Skeletal muscle satellite cell (primary cell): Measurements from ENCODE around the gene ASPSCR1.
"Not testable (repeated sequence)": the region's sequence is repeated elsewhere in the genome, so short reads cannot be mapped to it uniquely, and the experiment has no call there.

Experiments
- H3K27me3 ChIP-seq: 2 replicates; pipeline ENCODE4 v1.7.0; 2013; ENCODE audit warnings: low read length; ENCODE audit not compliant: control insufficient read depth, insufficient read depth
- H3K36me3 ChIP-seq: 2 replicates; pipeline ENCODE4 v1.7.0; 2013; ENCODE audit warnings: mild to moderate bottlenecking, control low read depth, low read length; ENCODE audit not compliant: insufficient read depth
- H3K4me1 ChIP-seq: 2 replicates; pipeline ENCODE4 v1.7.0; 2013; ENCODE audit warnings: low read length; ENCODE audit not compliant: control insufficient read depth, insufficient read depth
- H3K4me2 ChIP-seq: 2 replicates; pipeline ENCODE4 v1.7.0; 2013; ENCODE audit warnings: mild to moderate bottlenecking, low read length
- H3K4me3 ChIP-seq: 2 replicates; pipeline ENCODE4 v1.7.0; 2013; ENCODE audit warnings: low read length
- H3K9ac ChIP-seq: 2 replicates; pipeline ENCODE4 v1.7.0; 2013; ENCODE audit warnings: mild to moderate bottlenecking, low read depth, low read length, moderate library complexity
- H3K9me3 ChIP-seq: replicated peaks from 2 replicates; pipeline ENCODE4 v1.7.0; 2013; ENCODE audit warnings: mild to moderate bottlenecking, control low read depth, low read length

The ASPSCR1 gene

DNA sequence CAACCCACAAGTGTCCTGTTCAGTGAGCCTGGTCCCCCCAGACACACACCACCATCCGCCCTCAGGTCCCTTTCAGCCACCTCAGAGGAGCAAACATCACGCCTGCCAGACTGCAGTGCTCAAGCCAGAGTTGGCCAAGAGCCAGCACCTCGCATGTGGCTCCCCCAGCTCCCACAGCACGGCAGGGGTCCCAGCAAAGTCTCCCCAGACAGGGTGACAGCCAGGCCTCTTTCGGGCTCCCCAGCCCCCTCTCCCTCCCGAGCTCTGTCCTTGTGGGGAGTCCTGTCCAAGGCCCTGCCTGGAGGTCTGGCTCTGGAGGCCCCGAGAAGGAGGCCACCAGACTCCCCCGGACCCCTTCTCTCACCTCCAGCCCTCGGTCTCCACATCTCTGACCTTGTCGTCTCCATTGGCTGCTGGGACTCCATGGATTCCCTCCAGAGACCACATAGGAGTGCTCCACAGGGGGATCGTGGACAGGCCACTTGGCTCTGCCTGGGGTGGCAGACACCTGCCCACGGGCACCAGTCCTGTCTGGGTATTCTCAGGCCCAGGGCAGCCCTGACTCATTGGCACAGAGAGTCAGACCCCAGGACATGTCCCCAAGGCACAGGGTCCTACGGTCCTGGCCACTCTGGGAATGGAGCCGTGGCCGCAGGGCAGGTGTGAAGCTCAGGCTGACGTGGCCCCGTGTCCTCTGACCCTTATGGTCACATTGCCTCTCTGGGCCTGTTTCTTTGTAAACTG, 28.6 kb upstream of the ASPSCR1 start:
- H3K36me3 ChIP-seq: no peaks in the 10 kb centered on the region
- H3K4me1 ChIP-seq: no peaks in the 10 kb centered on the region
- peaks cover 10% of the 10 kb centered on the region for H3K27me3 ChIP-seq
- no peak overlapping the region for H3K9ac ChIP-seq
- H3K9me3 ChIP-seq: no peaks in the 10 kb centered on the region
- no peak overlapping the region for H3K4me3 ChIP-seq
- no peak overlapping the region for H3K4me2 ChIP-seq

- Histone ChIP-seq H3K4me2 (no peak overlapping the region), H3K9me3 (no peaks in the 10 kb centered on the region), H3K9ac (no peak overlapping the region), H3K4me3 (no peak overlapping the region), H3K36me3 (no peaks in the 10 kb centered on the region), H3K4me1 (no peaks in the 10 kb centered on the region), H3K27me3 (peaks cover 6% of the 10 kb centered on the region)
These were observed 26.9 kb upstream of the ASPSCR1 start for GRCh38 chr17:81950501-81950900.

DNA sequence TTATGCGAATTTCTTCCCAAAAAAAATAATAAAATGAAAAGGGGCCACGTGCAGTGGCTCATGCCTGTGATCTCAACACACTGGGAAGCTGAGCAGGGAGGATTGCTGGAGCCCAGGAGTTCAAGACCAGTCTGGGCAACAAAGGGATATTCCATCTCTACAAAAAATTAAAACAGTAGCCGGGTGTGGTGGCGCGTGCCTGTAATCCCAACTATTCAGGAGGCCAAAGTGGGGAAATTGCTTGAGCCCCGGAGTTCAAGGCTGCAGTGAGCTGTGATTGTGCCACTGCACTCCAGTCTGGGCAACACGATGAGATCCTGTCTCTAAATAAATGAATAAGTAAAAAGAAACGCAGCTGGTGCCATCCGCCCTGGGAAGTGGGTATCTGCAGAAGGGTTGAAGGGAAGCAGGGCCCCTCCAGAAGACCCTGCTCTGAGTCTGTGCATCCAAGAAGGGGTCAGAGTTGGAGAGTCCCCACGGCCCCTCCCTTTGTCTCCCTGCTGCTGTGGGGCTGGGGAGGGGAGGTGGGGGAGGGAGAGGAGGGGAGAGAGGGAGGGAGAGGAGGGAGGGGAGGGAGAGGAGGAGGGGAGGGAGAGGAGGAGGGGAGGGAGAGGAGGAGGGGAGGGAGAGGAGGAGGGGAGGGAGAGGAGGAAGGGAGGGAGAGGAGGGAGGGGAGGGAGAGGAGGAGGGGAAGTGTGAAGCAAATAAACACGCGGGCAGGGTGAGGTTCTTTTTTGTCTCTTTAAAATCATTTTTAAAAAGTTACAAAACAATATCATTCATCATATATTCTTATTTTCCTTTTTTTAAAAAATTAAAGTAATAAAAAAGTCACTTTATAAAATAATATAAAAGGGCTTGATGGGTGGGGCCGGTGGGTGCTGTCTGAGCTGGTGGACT, 25.4 kb upstream of the ASPSCR1 start:
- Histone ChIP-seq H3K36me3 (no peaks in the 10 kb centered on the region), H3K9me3 (no peaks in the 10 kb centered on the region), H3K4me3 (no peak overlapping the region), H3K9ac (no peak overlapping the region), H3K4me1 (no peaks in the 10 kb centered on the region), H3K4me2 (no peak overlapping the region), H3K27me3 (peaks cover 7% of the 10 kb centered on the region)

DNA sequence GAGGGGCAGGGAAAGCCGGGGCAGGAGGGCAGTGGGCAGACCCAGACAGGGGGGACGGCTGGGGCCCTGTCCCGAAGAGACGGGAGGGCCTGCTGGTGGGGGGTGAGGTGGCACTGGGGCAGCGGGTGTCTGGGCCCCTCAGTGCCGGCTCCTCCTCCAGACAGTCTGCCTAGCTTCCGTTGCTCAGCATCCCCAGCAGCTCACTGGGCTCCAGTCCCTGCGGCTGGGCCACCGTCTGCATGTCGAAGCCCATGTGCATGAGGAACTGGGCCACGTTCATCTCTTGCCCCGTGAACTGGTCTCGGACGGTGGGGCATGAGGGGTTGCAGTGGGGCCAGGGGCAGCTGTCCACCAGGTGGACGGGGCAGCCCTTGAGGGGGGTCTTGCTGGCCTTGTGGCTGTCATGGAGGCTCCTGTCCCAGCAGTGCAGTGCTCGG, 24.6 kb upstream of the ASPSCR1 start:
- H3K27me3 ChIP-seq: peaks cover 7% of the 10 kb centered on the region
- no peak overlapping the region for H3K4me2 ChIP-seq
- no peak overlapping the region for H3K9ac ChIP-seq
- H3K9me3 ChIP-seq: no peaks in the 10 kb centered on the region
- no peak overlapping the region for H3K4me3 ChIP-seq
- H3K4me1 ChIP-seq: no peaks in the 10 kb centered on the region
- no peaks in the 10 kb centered on the region for H3K36me3 ChIP-seq

DNA sequence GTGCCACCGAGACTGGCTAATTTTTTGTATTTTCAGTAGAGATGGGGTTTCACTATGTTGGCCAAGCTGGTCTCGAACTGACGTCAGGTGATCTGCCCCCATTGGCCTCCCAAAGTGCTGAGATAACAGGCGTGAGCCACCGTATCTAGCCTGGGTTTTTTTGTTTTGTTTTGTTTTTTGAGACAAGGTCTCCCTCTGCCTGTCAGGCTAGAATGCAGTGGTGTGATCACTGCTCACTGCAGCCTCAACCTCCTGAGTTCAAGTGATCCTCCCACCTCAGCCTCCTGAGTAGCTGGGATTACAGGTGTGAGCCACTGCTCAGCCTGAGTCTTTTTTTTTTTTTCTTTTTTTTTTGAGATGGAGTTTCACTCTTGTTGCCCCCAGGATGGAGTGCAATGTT, 24.0 kb upstream of the ASPSCR1 start:
- H3K9ac ChIP-seq, H3K4me2 ChIP-seq, H3K36me3 ChIP-seq, H3K4me3 ChIP-seq, H3K9me3 ChIP-seq, H3K4me1 ChIP-seq: not testable (repeated sequence)
- H3K27me3 ChIP-seq: peaks cover 13% of the 10 kb centered on the region

GRCh38 chr17:81954131-81955057, 23.0 kb upstream of the ASPSCR1 start:
- Histone ChIP-seq H3K36me3 (no peaks in the 10 kb centered on the region), H3K9ac (no peak overlapping the region), H3K4me2 (no peak overlapping the region), H3K4me1 (no peaks in the 10 kb centered on the region), H3K4me3 (no peak overlapping the region), H3K9me3 (no peaks in the 10 kb centered on the region), H3K27me3 (peaks cover 20% of the 10 kb centered on the region)

- Histone ChIP-seq H3K4me3 (no peak overlapping the region), H3K4me2 (no peak overlapping the region), H3K9ac (no peak overlapping the region), H3K4me1 (no peaks in the 10 kb centered on the region), H3K36me3 (no peaks in the 10 kb centered on the region), H3K9me3 (no peaks in the 10 kb centered on the region), H3K27me3 (peaks cover 24% of the 10 kb centered on the region)
These were observed 22.3 kb upstream of the ASPSCR1 start for GRCh38 chr17:81955058-81955681.

DNA sequence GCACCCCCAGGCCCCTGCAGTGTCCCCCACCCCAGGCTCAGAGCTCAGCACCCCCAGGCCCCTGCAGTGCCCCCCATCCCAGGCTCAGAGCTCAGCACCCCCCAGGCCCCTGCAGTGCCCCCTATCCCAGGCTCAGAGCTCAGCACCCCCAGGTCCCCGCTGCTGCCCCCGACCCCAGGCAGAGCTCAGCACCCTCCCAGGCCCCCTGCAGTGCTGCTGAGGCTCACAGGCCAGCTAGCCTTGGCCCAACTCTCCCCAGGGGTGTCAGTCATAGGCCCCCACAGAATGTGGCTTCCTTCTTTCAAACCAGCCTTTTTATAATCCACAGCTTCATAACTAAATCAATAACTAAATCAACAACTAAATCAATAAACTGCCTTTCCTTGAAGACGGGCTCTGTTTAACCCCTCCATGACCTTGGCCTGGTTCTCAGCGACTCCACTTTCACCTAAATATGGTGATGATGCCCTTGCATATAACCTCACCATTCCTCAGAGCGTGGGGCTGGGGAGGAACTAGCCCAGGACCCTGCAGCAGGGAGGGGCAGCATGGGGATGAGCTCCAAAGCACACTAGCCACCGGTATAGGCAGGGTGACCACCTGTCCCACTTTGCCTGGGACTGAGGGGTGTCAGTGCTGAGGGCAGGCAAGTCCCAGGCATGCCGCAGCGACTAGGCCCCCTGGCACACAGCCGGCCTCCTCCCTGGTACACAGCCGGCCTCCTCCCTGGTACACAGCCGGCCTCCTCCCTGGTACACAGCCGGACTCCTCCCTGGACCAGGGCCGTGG, 21.5 kb upstream of the ASPSCR1 start:
- Histone ChIP-seq H3K4me1 (no peaks in the 10 kb centered on the region), H3K9me3 (no peaks in the 10 kb centered on the region), H3K27me3 (peaks cover 29% of the 10 kb centered on the region), H3K4me2 (no peak overlapping the region), H3K36me3 (no peaks in the 10 kb centered on the region), H3K4me3 (no peak overlapping the region), H3K9ac (no peak overlapping the region)

DNA sequence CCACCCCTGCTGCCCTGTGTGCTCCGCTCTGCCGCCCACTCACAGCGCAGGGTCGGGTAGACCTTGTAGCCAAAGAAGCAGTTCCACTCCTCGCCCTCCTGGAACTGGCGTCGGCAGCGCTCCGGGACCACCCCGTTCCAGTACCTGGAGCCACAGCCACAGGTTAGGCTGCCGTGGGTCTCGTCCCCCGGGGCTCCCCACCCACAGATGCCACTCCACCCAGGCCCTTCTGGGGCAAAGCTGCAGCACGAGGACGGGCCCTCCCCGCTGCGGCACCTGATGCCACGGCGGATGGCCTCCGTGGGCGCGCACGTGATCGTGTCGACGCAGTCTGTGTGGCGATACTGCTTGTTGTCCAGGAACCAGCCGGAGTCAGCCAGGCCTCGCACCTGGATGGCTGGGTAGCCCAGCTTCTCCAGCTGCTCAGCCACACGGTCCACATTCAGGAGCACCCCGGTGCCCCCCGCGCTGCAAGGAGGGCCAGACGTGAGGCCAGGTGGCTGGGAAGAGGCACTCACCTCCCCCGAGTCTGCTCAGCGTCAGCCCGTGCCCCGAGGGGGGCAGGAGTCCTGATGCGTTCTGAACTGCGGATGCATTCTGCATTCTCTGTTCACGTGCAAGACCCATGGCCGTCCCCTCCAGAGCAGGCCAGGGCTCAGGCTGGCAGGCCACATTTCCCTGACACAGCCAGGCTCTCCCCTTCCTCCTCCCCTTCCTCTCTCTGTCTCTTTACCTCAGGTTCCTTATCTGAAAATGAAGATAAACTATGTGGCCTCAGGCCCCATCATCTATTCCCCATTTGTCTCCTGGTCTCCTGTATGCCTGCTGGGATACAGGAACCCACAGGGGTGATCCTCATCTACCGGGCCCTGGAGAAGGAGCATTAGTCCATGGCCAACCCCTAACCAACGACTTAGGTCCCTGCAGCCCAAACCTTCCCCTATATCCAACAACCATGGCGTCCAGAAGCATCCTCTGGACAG, 20.5 kb upstream of the ASPSCR1 start:
- H3K4me3 ChIP-seq: no peak overlapping the region
- H3K4me2 ChIP-seq: no peak overlapping the region
- no peaks in the 10 kb centered on the region for H3K4me1 ChIP-seq
- H3K27me3 ChIP-seq: peaks cover 30% of the 10 kb centered on the region
- no peak overlapping the region for H3K9ac ChIP-seq
- no peaks in the 10 kb centered on the region for H3K36me3 ChIP-seq
- no peaks in the 10 kb centered on the region for H3K9me3 ChIP-seq
